GM18873 (cell line): Measurements from ENCODE around the gene GUCY2C.
"Not testable (repeated sequence)": the region's sequence is repeated elsewhere in the genome, so short reads cannot be mapped to it uniquely, and the experiment has no call there.

Experiments used
- ATAC-seq: cut with Tn5 transposase; IDR thresholded peaks from one replicate; pipeline ENCODE4 v1.9.1; 2021; ENCODE audit warnings: mild to moderate bottlenecking, moderate library complexity, moderate number of reproducible peaks; ENCODE audit not compliant: unreplicated experiment, low FRiP score

Gene GUCY2C

DNA sequence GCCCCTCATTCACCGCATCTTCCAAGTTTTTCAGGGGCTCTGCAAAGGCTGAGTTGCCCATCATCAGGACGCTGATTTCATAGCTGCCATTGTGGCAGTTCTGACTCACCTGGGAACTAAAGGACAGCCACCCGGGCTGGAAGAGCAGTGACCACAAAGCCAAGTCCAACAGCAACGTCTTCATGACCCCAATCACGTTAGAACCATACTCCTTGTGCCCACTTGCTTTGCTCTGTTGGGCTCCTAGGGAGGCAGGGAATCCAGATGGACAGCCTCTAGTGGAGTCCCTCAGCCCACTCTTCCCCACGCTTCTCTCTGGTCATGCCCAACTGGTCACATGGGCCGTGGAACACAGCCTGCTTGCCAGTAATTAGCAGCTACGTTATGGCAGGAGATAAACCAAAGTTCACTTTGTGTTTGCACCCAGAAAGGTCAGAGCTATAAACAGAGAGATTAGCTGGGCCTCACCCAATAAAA is at the start of gene GUCY2C:
Gene GUCY2C, minus strand, starts transcription at position 335 of the 477 bp plus-strand sequence. Its CDS starts 151 bp downstream, at position 184.
- no peak for ATAC-seq

DNA sequence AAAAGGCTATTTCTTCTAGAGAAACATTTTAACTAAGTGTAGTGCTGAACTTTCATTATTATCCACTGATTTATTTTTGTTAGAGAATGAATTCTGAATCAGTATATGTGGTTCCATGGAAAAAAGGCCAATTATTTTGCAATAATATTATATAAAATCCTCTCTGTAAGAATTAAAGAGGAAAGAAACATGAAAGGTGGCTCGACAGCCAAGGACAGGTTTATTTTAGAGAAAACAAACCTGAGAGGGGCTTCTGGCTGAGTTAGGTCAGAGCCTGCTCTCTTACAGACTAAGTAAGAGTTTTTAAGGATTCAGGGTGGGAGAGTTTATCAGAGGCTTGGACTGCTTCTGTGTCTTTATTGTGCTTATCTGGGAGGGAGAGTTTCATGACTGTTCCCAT is 46.7 kb upstream of the GUCY2C start:
- no peak for ATAC-seq

DNA sequence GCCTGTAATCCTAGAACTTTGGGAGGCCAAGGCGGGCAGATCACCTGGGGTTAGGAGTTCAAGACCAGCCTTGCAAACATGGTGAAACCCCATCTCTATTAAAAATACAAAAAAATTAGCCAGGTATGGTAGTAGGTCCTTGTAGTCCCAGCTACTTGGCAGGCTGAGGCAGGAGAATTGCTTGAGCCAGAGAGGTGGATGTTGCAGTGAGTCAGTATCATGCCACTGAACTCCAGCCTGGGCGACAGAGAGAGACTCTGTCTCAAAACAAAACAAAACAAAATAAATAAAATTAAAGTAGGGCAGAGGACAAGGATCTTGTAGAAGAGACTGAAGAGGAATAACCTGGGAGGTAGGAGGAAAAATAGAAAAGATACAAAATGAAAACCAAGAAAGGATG is 45.5 kb upstream of the GUCY2C start:
- no peak for ATAC-seq

DNA sequence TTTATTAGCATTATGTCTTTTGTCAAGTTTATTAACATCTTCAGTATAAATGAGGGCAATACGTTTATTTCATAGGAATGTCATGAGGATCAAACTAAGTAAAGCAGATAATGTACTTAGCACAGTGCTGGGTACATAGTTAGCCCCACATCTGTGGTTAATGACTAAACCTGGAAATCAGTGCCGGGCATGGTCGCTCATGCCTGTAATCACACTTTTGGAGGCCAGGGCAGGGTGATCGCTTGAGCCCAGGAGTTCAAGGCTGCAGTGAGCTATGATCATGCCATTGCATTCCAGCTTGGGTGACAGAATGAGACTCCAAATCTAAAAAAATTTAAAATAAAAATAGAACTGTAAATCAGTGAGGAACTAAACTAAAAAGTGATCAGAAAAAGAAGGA is 44.8 kb upstream of the GUCY2C start:
- no peak for ATAC-seq

DNA sequence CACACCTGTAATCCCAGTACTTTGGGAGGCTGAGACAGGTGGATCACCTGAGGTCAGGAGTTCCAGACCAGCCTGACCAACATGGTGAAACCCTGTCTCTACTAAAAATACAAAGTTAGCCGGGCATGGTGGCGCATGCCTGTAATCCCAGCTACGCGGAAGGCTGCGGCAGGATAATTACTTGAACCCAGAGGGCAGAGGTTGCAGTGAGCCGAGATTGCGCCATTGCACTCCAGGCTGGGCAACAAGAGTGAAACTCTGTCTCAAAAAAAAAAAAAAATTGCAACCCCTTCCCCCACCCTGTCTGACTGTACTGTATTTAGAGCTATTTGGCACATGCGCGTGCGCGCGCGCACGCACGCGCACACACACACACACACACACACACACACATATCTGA is 40.0 kb upstream of the GUCY2C start:
- ATAC-seq = not testable (repeated sequence)

DNA sequence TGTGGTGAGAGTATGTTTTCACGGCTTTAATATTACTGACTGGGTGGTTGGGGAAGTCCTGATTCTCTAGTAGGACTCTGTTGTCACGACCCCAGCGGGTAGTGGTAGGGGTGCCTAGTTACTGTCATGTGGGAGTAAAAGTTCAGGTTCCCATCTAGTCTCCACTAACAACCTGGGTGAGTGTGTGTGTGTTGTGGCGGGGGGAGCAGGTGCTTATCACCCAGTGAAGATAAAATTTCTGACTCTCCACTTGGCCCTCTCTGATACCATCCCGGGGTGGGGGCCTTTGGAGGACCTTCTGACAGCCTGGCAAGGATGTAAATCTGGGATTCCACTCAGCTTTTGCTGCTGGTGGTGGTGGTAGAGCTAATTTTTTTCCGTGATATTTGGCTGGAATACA is 35.4 kb upstream of the GUCY2C start:
- ATAC-seq = no peak

DNA sequence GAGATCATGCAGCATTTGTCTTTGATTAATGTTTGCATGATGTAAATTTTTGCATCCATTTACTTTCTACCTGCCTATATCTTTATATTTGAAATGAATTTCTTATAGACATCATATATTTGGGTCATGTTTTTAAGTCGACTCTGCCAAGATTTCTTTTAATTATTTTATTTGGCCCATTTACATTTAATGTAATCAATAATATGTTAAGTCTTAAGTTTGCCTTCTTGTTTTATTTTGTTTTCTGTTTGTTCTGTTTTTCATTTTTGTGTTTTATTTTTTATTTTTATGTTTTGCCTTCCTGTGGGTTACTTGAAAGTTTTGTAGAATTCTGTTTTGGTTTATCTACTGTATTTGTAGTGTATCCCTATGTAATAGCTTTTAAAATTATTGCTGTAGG is 33.2 kb upstream of the GUCY2C start:
- no peak for ATAC-seq

DNA sequence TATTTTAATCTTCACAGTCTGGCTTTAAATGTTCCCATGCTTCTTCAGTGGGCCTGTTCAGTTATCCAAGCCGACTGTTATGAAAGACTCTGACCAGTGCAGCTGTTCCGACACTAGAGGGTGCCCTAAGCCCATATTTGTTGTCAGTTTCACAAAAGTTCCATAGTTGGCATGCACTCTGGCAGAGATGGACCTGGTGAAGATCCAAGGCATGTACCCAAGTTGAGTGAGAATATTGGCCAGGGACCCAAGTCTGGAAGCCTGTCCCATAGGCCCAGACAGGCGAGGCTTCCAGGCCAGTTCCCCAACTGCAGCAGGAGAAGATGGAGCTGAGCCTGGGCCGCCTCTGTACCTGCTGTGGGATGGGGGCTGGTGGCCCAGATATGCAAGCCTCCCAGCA is 27.4 kb upstream of the GUCY2C start:
- ATAC-seq = no peak

DNA sequence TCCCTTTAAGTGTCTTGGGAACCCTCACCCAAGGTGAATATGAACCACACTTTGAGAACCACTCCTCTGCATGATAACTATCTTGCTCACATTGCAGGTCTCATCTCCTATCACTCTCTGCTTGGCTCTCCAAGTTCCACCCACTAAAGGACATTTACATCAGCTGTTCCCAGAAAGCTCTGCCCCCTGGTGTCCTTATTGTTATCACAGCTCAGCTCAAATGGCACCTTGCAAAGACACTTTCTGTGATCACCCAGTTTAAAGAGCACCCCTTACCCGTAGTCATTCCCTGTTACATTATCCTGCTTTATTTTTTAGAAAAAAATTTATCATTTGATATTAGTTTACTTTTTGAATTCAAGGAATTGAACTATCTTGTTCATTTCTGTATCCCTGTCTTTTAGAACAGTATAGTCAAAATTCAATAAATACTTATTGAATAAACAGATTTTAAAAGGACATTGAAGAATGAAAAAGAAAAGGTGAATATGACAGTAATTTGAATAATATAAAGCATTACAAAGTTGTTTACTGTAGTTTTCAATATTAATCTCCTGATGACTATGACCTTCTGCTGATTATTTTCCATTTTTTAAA is 20.5 kb upstream of the GUCY2C start:
- ATAC-seq = no peak

DNA sequence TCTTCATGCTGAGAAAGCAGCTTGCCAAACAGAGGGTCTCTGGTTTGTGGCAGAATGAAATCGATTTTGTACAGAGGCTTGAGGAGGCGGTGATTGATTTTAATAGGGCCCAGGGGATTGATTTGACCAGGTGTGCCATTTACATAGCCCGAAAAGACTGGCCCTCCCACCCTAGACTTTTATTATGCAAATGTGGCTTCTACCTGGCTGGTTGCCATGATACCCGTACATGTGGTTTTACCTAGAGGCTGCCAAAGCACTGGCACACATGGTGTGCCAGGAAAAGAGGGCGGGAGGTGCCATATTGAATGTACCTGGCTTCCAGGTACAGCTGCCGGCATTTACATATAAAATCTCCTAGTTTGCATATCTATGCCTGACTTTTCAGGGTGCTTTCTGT is 18.0 kb upstream of the GUCY2C start:
- no peak for ATAC-seq

DNA sequence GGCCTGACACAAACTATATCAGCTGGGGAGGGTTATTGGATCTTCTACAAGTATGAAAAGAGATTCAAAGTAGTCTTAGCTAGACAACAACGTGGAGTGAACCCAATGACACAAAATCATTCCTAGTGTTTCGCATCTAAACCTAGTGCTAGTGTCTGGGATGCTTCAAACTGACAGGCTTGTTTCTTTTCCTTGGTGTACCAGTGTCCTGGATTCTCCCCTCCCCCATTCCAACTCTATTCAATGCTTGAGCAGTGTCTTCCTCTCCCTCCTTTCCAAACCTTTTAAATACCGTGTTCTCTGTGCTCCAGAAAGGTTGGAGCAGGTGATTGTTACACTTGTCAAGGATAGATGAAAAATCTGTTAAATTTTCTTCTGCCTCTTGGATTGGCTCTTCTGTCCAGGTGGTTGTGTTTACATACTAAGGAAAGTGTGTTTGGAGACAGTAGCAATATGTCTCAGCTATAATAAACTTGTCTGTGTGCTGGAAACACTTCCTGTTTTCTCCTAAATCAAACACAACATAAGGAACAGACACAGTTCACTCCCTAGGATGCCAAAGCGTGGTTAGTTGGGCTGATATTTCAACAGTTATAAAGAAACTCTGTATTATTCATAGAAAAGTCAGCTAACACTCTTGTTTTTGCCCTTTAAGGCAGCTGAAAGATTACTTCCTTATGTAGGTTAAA is 14.4 kb upstream of the GUCY2C start:
- ATAC-seq = no peak

DNA sequence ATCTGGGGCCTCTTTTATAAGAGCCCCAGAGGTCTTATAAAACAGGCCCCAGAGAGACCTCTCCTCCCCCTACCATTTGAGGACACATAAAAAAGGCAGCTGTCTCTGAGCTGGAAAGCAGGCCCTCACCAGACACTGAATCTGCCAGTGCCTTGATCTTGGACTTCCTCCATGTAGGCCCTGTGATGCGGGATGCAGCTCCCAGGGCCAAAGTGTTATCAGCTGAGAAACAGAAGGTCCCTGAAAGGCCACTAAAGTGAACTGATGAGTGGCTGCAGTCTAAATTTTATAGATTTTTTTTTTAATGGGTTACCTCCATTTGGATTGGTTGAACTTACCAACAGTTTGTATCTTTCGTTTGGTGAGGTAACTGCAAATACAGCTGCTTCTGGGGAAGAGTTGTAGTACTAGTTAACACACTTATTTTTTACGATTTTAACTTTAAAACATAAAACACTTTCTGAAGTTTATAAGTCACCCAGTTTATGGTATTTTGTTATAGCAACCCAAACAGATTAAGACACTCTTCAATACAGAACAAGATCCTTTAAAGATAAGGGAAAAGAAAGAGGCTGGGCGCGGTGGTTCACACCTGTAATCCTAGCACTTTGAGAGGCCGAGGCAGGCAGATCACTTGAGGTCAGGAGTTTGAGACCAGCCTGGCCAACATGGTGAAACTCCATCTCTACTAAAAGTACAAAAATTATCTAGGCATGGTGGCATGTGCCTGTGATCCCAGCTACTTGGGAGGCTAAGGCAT is 5.6 kb upstream of the GUCY2C start:
- no peak for ATAC-seq

DNA sequence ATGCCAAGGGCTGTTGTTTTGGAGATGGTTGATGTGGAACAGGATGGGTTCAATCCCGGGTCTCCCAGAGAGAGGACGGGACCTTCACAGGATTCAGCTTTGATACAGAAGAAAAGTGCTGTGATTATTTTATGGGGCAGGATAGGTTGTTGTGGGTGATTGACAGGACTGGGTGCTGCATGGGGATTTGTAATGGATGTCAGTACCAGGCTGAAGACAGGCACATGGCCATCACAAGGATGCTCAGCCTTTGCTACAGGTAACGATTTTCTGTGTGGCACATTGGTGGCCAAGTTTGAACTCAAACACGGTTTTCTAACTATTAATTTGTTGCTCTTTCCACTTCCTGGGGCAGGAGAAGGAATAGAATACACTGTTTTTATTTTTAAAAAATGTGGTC is 4.5 kb upstream of the GUCY2C start:
- no peak for ATAC-seq

DNA sequence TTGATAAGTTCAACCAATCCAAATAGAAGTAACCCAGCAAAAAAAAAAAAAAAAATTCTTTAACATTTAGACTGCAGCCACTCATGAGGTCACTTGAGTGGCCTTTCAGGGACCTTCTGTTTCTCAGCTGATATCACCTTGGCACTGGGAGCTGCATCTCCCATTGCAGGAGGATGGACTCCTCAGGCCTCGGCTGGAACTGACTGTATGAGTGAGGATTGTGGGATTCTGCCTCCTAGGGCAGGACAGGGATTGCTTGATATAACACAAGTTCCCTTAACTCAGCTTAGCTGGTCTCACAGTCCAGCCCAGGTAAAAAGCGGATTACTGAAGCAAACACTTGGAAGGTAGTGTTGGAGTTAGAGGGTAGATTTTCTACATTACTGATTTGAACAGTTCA is 3.5 kb upstream of the GUCY2C start:
- no peak for ATAC-seq

DNA sequence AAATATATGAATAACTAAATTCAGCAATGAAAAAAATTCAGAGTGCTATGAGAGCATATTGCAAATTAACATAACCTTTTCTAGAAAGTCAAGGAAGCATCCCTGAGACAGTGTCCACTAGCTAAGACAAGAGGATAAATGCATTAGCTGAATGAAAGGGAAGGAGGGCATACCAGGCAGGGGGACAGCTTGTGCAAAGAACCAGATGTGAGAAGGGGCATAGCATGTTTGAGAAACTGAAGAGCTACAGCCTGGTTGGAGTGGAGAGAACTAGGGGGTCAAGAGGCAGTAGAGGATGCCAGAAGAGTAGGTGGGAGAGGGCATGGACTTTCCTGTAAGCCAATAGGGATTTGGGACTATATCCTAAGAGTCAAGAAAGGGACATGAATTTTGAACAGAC is 2.2 kb upstream of the GUCY2C start:
- ATAC-seq = no peak

DNA sequence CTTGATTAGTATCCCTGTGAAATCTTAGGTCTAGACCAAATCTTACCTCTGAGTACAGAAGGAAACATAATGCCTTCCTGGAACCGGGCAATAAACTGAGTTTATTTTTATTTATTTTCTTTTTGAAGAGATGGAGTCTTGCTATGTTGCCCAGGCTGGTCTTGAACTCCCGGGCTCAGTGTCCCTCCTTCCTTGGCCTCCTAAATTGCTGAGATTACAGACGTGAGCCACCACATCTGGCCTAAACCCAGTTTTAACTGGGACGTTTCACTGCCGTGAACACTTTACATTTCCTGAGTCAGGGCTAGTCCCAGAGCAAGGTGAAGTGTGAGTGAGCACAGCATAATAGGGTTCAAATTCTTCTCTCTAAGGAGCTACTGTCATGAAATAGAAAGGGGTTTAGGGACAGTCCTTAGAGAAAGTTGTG is 671 bp downstream of the GUCY2C start:
- no peak for ATAC-seq

DNA sequence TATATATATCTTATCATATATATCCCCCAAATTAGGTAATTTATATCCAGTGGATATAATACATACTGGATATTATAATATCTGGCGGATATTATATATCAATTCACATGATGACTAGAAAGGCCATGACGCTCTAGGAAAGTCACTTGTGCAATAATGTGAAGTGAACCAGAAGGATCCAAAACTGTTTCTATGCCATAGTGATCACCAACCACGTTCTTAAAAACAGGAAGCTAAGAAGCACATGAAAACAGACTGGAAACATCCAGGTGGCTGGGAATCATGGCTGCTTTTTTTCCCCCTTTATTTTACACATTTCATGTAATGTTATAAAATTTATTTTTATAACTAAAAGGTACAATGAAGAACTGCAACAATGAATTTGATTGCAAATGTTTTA is 1.4 kb downstream of the GUCY2C start:
- ATAC-seq = no peak

DNA sequence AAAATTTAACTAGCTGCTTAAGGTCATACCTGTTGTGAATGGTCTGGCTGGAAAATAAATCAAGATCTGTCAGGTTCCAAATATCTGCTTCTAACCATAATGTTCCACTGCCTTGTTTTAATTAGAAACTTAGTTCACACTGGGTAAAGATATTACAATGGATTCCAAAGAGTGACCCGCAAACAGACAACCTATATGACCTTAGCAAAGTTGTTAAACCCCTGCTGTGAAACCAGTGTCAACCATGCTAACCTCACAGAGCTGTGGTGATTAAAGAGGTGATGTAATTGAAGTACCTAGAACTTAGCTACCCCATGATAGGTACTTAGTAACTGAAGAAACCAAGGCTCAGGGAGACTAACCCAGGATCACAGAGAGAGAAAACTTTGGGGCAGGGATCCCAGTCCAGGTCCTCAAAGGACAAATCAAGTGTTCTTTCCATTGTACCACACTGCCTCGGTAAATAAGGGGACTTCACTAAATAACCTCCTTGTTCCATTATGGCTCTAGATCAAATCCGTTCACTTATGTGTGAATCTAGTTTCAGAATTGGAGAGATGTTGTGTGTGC is 2.2 kb downstream of the GUCY2C start:
- no peak for ATAC-seq

DNA sequence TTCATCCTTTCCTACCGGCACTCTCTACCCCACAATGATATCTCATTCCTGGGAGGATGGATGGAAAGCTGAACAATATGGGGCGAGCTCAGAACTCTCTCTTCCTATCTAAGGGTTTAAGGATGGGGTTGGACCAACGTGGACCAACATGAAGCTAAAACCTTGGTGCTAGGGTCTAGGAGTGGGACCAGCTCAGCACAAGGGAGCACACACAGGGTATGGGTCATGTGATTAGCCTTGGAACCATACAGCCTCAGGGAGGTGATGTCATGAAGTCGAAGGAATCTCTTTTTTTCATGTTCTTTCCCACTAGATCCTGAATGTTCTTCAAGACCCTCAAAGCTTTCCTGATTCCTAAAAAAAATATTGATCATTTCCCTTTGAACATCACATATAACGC is 3.3 kb downstream of the GUCY2C start:
- ATAC-seq = no peak

DNA sequence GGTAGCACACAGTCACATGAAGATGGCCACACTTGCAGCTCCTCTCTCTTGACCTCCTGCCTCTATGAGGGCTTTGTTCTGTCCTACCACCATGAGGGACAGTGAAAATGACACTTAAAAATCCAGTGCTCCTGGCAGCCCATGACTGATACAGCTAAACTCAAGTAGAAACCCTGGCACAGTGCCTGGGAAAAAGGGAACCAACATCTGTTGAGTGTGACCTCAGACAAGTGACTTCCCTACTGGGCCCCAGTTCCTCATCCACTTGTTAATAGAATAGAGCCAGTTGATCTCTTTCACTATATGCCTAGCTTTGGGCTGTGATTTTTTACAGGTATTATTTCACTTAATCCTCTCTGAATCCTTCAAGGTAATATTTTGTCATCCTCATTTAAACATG is 4.8 kb downstream of the GUCY2C start:
- no peak for ATAC-seq

DNA sequence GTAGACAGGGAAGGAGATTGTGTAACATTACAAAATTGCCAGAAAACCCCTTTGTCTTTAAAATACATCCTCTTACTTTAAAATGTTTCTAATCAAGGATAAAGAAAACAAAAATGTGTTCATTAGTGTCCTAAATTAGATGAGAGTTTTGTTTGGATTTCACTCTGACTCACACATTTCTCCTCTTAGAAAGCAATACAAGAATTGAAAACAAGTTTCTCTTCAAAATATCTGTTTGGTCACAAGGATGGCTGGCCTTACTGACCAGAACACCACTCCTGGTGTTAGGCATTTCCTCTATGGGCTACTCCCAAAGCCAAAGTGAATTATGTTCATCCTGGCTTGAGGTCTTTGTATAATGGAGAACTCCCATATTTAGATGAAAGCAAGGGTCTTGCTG is 6.4 kb downstream of the GUCY2C start:
- ATAC-seq = no peak
